CD4-positive, alpha-beta memory T cell (primary cell): ENCODE results near the gene CCDC34. TPM values are rescaled to one million over a fixed set of nuclear protein-coding genes. Genes with fewer than 3 reads are reported as not detected.

Experiments
- CTCF ChIA-PET: fragments of 350-600 bp; sonication (Branson Sonifier 250); formaldehyde crosslinking; loops from one replicate; lab custom pipeline; 2021; ENCODE audit warnings: inconsistent platforms; ENCODE audit not compliant: partially characterized antibody; lab: Charles Lee
- POLR2A ChIA-PET: fragments of 350-600 bp; sonication (Branson Sonifier 250); formaldehyde crosslinking; loops from one replicate; lab custom pipeline; 2021; ENCODE audit not compliant: partially characterized antibody; lab: Charles Lee
- DNase-seq, 5 donors: peaks; one replicate each; pipeline versions ENCODE4 v3.0.0 to v3.0.0-alpha.2; 2020 to 2022; ENCODE audit warnings: mixed read lengths in 1 of 5
- H3K27ac ChIP-seq: one replicate; pipeline ENCODE4 v1.7.0; 2013; ENCODE audit warnings: low read depth, low read length
- H3K27me3 ChIP-seq: 2 replicates; pipeline ENCODE4 v1.7.0; 2013; ENCODE audit warnings: mild to moderate bottlenecking, low read length, moderate library complexity; ENCODE audit not compliant: insufficient read depth
- H3K36me3 ChIP-seq: 2 replicates; pipeline ENCODE4 v1.7.0; 2013; ENCODE audit warnings: mild to moderate bottlenecking, low read length, moderate library complexity; ENCODE audit not compliant: insufficient read depth
- H3K4me1 ChIP-seq: 2 replicates; pipeline ENCODE4 v1.7.0; 2013; ENCODE audit warnings: mild to moderate bottlenecking, low read length, moderate library complexity; ENCODE audit not compliant: insufficient read depth
- H3K4me3 ChIP-seq, 2 donors: one replicate each; pipeline ENCODE4 v1.7.0; 2013; ENCODE audit warnings: low read length in 2 of 2, mild to moderate bottlenecking in 1 of 2
- H3K9me3 ChIP-seq, 2 donors: one replicate each; pipeline ENCODE4 v1.7.0; 2013; ENCODE audit warnings: low read length in 2 of 2, control low read depth in 1 of 2; ENCODE audit not compliant: control insufficient read depth in 1 of 2
- H3K27ac Mint-ChIP-seq, 7 donors: one replicate each; pipeline ENCODE4 v1.8.0; 2020 to 2021; ENCODE audit warnings: mixed read lengths in 7 of 7, mild to moderate bottlenecking in 6 of 7, inconsistent platforms in 3 of 7, moderate library complexity in 3 of 7
- H3K27me3 Mint-ChIP-seq, 2 donors: one replicate each; pipeline ENCODE4 v1.8.0; 2020 to 2021; ENCODE audit warnings: mixed read lengths in 2 of 2
- H3K36me3 Mint-ChIP-seq, 2 donors: one replicate each; pipeline ENCODE4 v1.8.0; 2020 to 2021; ENCODE audit warnings: mixed read lengths in 2 of 2, inconsistent platforms in 1 of 2, mild to moderate bottlenecking in 1 of 2
- H3K4me1 Mint-ChIP-seq, 4 donors: one replicate each; pipeline ENCODE4 v1.8.0; 2020 to 2021; ENCODE audit warnings: mixed read lengths in 4 of 4, mild to moderate bottlenecking in 1 of 4
- H3K4me3 Mint-ChIP-seq, 8 donors: one replicate each; pipeline ENCODE4 v1.8.0; 2020 to 2021; ENCODE audit warnings: mixed read lengths in 8 of 8, mild to moderate bottlenecking in 7 of 8, moderate library complexity in 6 of 8, inconsistent platforms in 3 of 8
- H3K9me3 Mint-ChIP-seq, 8 donors: one replicate each; pipeline ENCODE4 v1.8.0; 2020 to 2021; ENCODE audit warnings: mixed read lengths in 8 of 8, mild to moderate bottlenecking in 5 of 8, inconsistent platforms in 3 of 8, moderate library complexity in 1 of 8
- intact Hi-C: fragments of 100-400 bp; cut with micrococcal nuclease; formaldehyde crosslinking; loops from one replicate; pipeline ENCODE4 v1.15.1; 2023
- polyA plus RNA-seq, 2 donors: library from polyadenylated mRNA; unstranded; fragments of 300-500 nt; fragmentation: Illumina TruSeq; gene quantifications; one replicate each; pipeline ENCODE4 v1.2.3, GENCODE V29; 2021
- total RNA-seq, 2 experiments: library from RNA; stranded (reverse); gene quantifications; one replicate each; pipeline ENCODE4 v1.2.3, GENCODE V29; 2021

CCDC34 gene
- total and polyA plus RNA-seq, 4 experiments from 2014 or later, result 0.94 to 3.7 (median 2.7) TPM

GRCh38 chr11:27398400-27398770, 35.4 kb upstream of the CCDC34 start:
- Mint-ChIP-seq H3K9me3 (no peaks in the 10 kb centered on the region), H3K4me3 (no peak overlapping the region), H3K36me3 (no peaks in the 10 kb centered on the region), H3K27ac (no peak overlapping the region), H3K27me3 (peaks cover 6 to 7% of the 10 kb centered on the region in 2 donors), H3K4me1 (no peaks in the 10 kb centered on the region)
- H3K27ac ChIP-seq, result no peak overlapping the region
- intact Hi-C loops, result no loop called here
- H3K27me3 ChIP-seq, result no peaks in the 10 kb centered on the region
- H3K4me1 ChIP-seq, result no peaks in the 10 kb centered on the region
- no peaks in the 10 kb centered on the region for H3K36me3 ChIP-seq
- no peak for DNase-seq
- ChIA-PET POLR2A (no interaction called here), CTCF (no interaction called here)
- no peaks in the 10 kb centered on the region for H3K9me3 ChIP-seq
- H3K4me3 ChIP-seq, result no peak overlapping the region

- Mint-ChIP-seq H3K27ac (no peak overlapping the region), H3K4me3 (no peak overlapping the region), H3K36me3 (no peaks in the 10 kb centered on the region), H3K27me3 (peaks cover 6 to 7% of the 10 kb centered on the region in 2 donors), H3K9me3 (no peaks in the 10 kb centered on the region), H3K4me1 (no peaks in the 10 kb centered on the region)
- Histone ChIP-seq H3K36me3 (no peaks in the 10 kb centered on the region), H3K4me1 (no peaks in the 10 kb centered on the region), H3K27me3 (no peaks in the 10 kb centered on the region), H3K27ac (no peak overlapping the region), H3K4me3 (no peak overlapping the region), H3K9me3 (no peaks in the 10 kb centered on the region)
- intact Hi-C loops, result no loop called here
- ChIA-PET CTCF (no interaction called here), POLR2A (no interaction called here)
- DNase-seq, result no peak
These were observed 34.8 kb upstream of the CCDC34 start for GRCh38 chr11:27397624-27398399.

- no peaks in the 10 kb centered on the region for H3K4me1 ChIP-seq
- H3K27ac Mint-ChIP-seq, result no peak overlapping the region
- no peaks in the 10 kb centered on the region for H3K27me3 ChIP-seq
- no peaks in the 10 kb centered on the region for H3K9me3 ChIP-seq
- no peak overlapping the region for H3K4me3 ChIP-seq
- H3K36me3 Mint-ChIP-seq, result no peaks in the 10 kb centered on the region
- no peaks in the 10 kb centered on the region for H3K36me3 ChIP-seq
- DNase-seq, result no peak
- intact Hi-C loops, result no loop called here
- CTCF ChIA-PET, result no interaction called here
- no peak overlapping the region for H3K27ac ChIP-seq
- no peak overlapping the region for H3K4me3 Mint-ChIP-seq
- H3K4me1 Mint-ChIP-seq, result no peaks in the 10 kb centered on the region
- H3K9me3 Mint-ChIP-seq, result no peaks in the 10 kb centered on the region
- H3K27me3 Mint-ChIP-seq, result peaks cover 5 to 6% of the 10 kb centered on the region in 2 donors
- POLR2A ChIA-PET, result no interaction called here
These were observed 33.3 kb upstream of the CCDC34 start for GRCh38 chr11:27396259-27396839.

GRCh38 chr11:27395556-27396258, 32.7 kb upstream of the CCDC34 start:
- Mint-ChIP-seq H3K4me1 (no peaks in the 10 kb centered on the region), H3K9me3 (no peaks in the 10 kb centered on the region), H3K4me3 (no peak overlapping the region), H3K27ac (no peak overlapping the region), H3K27me3 (peaks cover 5 to 6% of the 10 kb centered on the region in 2 donors), H3K36me3 (no peaks in the 10 kb centered on the region)
- DNase-seq, result no peak
- H3K36me3 ChIP-seq, result no peaks in the 10 kb centered on the region
- no peaks in the 10 kb centered on the region for H3K9me3 ChIP-seq
- ChIA-PET POLR2A (no interaction called here), CTCF (no interaction called here)
- H3K27me3 ChIP-seq, result no peaks in the 10 kb centered on the region
- intact Hi-C loops, result no loop called here
- H3K4me3 ChIP-seq, result no peak overlapping the region
- H3K4me1 ChIP-seq, result no peaks in the 10 kb centered on the region
- H3K27ac ChIP-seq, result no peak overlapping the region

- ChIA-PET POLR2A (no interaction called here), CTCF (no interaction called here)
- Mint-ChIP-seq H3K4me3 (no peak overlapping the region), H3K4me1 (no peaks in the 10 kb centered on the region), H3K9me3 (no peaks in the 10 kb centered on the region), H3K36me3 (no peaks in the 10 kb centered on the region), H3K27ac (no peak overlapping the region), H3K27me3 (peaks cover 5 to 6% of the 10 kb centered on the region in 2 donors)
- Histone ChIP-seq H3K4me1 (no peaks in the 10 kb centered on the region), H3K27ac (no peak overlapping the region), H3K4me3 (no peak overlapping the region), H3K27me3 (no peaks in the 10 kb centered on the region), H3K36me3 (no peaks in the 10 kb centered on the region), H3K9me3 (no peaks in the 10 kb centered on the region)
- no peak for DNase-seq
- intact Hi-C loops, result no loop called here
These were observed 31.8 kb upstream of the CCDC34 start for GRCh38 chr11:27394781-27395228.

GRCh38 chr11:27392278-27393114, 29.5 kb upstream of the CCDC34 start:
- intact Hi-C loops, result no loop called here
- Histone ChIP-seq H3K36me3 (no peaks in the 10 kb centered on the region), H3K27ac (no peak overlapping the region), H3K27me3 (no peaks in the 10 kb centered on the region), H3K4me1 (no peaks in the 10 kb centered on the region), H3K4me3 (no peak overlapping the region), H3K9me3 (no peaks in the 10 kb centered on the region)
- no peaks in the 10 kb centered on the region for H3K9me3 Mint-ChIP-seq
- H3K27me3 Mint-ChIP-seq, result peaks cover 3 to 5% of the 10 kb centered on the region in 2 donors
- H3K36me3 Mint-ChIP-seq, result no peaks in the 10 kb centered on the region
- POLR2A ChIA-PET, result no interaction called here
- no peak overlapping the region for H3K4me3 Mint-ChIP-seq
- DNase-seq, result no peak
- peaks cover 0 to 6% (median 2%) of the 10 kb centered on the region in 4 donors for H3K4me1 Mint-ChIP-seq
- CTCF ChIA-PET, result no interaction called here
- no peak overlapping the region for H3K27ac Mint-ChIP-seq
